ENCODE measurements around the gene ACBD3. TPM values are rescaled to one million over a fixed set of nuclear protein-coding genes. Genes with fewer than 3 reads are reported as not detected.

The ACBD3 gene
- total RNA-seq, 4 donors from 2014 or later = 33.5 to 95.8 (median 46.8) TPM

- Histone ChIP-seq H3K9me3 (no peaks in the 10 kb centered on the region), H3K27ac (no peak overlapping the region), H3K36me3 (no peaks in the 10 kb centered on the region), H3K27me3 (no peaks in the 10 kb centered on the region), H3K4me3 (no peak overlapping the region), H3K4me1 (no peaks in the 10 kb centered on the region)
- intact Hi-C loops (cut with DNase I; ENCODE audit: low total_unique reads) = no loop called here
- DNase-seq = no peak
- no peak for TF ChIP-seq CTCF (IDR thresholded peaks at IDR 0.05)
- no peak for TF ChIP-seq POLR2A (IDR thresholded peaks at IDR 0.05)
These were observed 22.4 kb downstream of the ACBD3 start for GRCh38 chr1:226164154-226164553.

- intact Hi-C loops (cut with DNase I; ENCODE audit: low total_unique reads) = no loop called here
- no peaks in the 10 kb centered on the region for H3K4me1 ChIP-seq
- no peak for DNase-seq
- H3K9me3 ChIP-seq = no peaks in the 10 kb centered on the region
- H3K36me3 ChIP-seq = no peaks in the 10 kb centered on the region
- no peaks in the 10 kb centered on the region for H3K27me3 ChIP-seq
- no peak overlapping the region for H3K27ac ChIP-seq
- no peak overlapping the region for H3K4me3 ChIP-seq
- TF ChIP-seq CTCF (IDR thresholded peaks at IDR 0.05) (no peak), POLR2A (IDR thresholded peaks at IDR 0.05) (no peak)
These were observed 23.6 kb downstream of the ACBD3 start for GRCh38 chr1:226162898-226163297.

GRCh38 chr1:226158983-226159382, 27.6 kb downstream of the ACBD3 start:
- no peak for DNase-seq
- intact Hi-C loops (cut with DNase I; ENCODE audit: low total_unique reads) = no loop called here
- no peaks in the 10 kb centered on the region for H3K4me1 ChIP-seq
- H3K27ac ChIP-seq = no peak overlapping the region
- no peaks in the 10 kb centered on the region for H3K9me3 ChIP-seq
- H3K27me3 ChIP-seq = no peaks in the 10 kb centered on the region
- no peaks in the 10 kb centered on the region for H3K36me3 ChIP-seq
- TF ChIP-seq POLR2A (IDR thresholded peaks at IDR 0.05) (no peak), CTCF (IDR thresholded peaks at IDR 0.05) (no peak)
- H3K4me3 ChIP-seq = no peak overlapping the region

- intact Hi-C loops (cut with DNase I; ENCODE audit: low total_unique reads) = no loop called here
- Histone ChIP-seq H3K36me3 (no peaks in the 10 kb centered on the region), H3K4me1 (no peaks in the 10 kb centered on the region), H3K27me3 (no peaks in the 10 kb centered on the region), H3K9me3 (no peaks in the 10 kb centered on the region), H3K4me3 (no peak overlapping the region), H3K27ac (no peak overlapping the region)
- DNase-seq = no peak
- TF ChIP-seq CTCF (IDR thresholded peaks at IDR 0.05) = no peak
- TF ChIP-seq POLR2A (IDR thresholded peaks at IDR 0.05) = no peak
These were observed 28.1 kb downstream of the ACBD3 start for GRCh38 chr1:226158457-226158856.

GRCh38 chr1:226157761-226158316, 28.7 kb downstream of the ACBD3 start:
- H3K4me3 ChIP-seq = no peak overlapping the region
- H3K27ac ChIP-seq = no peak overlapping the region
- TF ChIP-seq POLR2A (IDR thresholded peaks at IDR 0.05) (no peak), CTCF (IDR thresholded peaks at IDR 0.05) (no peak)
- intact Hi-C loops (cut with DNase I; ENCODE audit: low total_unique reads) = no loop called here
- no peaks in the 10 kb centered on the region for H3K4me1 ChIP-seq
- no peaks in the 10 kb centered on the region for H3K36me3 ChIP-seq
- no peaks in the 10 kb centered on the region for H3K9me3 ChIP-seq
- no peak for DNase-seq
- no peaks in the 10 kb centered on the region for H3K27me3 ChIP-seq

All from uterus (tissue), 4 donors.